NT2/D1 (cell line): ENCODE measurements around the gene MAD1L1.

Experiments used
- YY1 ChIP-seq: IDR thresholded peaks from 2 replicates; pipeline ENCODE4 v1.6.1; 2011; ENCODE audit not compliant: insufficient read length, insufficient read depth
- ZNF274 ChIP-seq: IDR thresholded peaks from 2 replicates; pipeline ENCODE4 v1.6.1; 2011; ENCODE audit warnings: mild to moderate bottlenecking, low read depth, low read length

GRCh38 chr7:2078899-2079298, 153.8 kb downstream of the MAD1L1 start:
- TF ChIP-seq ZNF274 (no peak), YY1 (no peak)
